Measurements from ENCODE around the gene SYNE2.

Gene SYNE2

GRCh38 chr14:64193821-64194220 is 341.0 kb downstream of the SYNE2 start:
- Histone ChIP-seq H3K27ac (no peak overlapping the region), H3K4me1 (ENCODE audit: control insufficient read depth in 1 of 2, insufficient read depth in 1 of 2, low read depth in 1 of 2, low read length in 1 of 2) (no peaks in the 10 kb centered on the region), H3K4me3 (ENCODE audit: low read depth in 1 of 2, low read length in 1 of 2) (no peak overlapping the region), H3K9me3 (no peaks in the 10 kb centered on the region), H3K27me3 (peaks cover 17% of the 10 kb centered on the region), H3K36me3 (peaks cover 79% of the 10 kb centered on the region)
- no peak for TF ChIP-seq CTCF (IDR thresholded peaks at IDR 0.05)

GRCh38 chr14:64194404-64194803 is 341.6 kb downstream of the SYNE2 start:
- Histone ChIP-seq H3K4me3 (ENCODE audit: low read depth in 1 of 2, low read length in 1 of 2) (no peak overlapping the region), H3K4me1 (ENCODE audit: control insufficient read depth in 1 of 2, insufficient read depth in 1 of 2, low read depth in 1 of 2, low read length in 1 of 2) (no peaks in the 10 kb centered on the region), H3K27me3 (peaks cover 17% of the 10 kb centered on the region), H3K9me3 (no peaks in the 10 kb centered on the region), H3K27ac (no peak overlapping the region), H3K36me3 (peaks cover 77% of the 10 kb centered on the region)
- TF ChIP-seq CTCF (IDR thresholded peaks at IDR 0.05) = no peak

GRCh38 chr14:64195199-64195598 is 342.4 kb downstream of the SYNE2 start:
- no peaks in the 10 kb centered on the region for H3K9me3 ChIP-seq
- H3K27me3 ChIP-seq = peaks cover 17% of the 10 kb centered on the region
- peaks cover 69% of the 10 kb centered on the region for H3K36me3 ChIP-seq
- H3K4me1 ChIP-seq (ENCODE audit: control insufficient read depth in 1 of 2, insufficient read depth in 1 of 2, low read depth in 1 of 2, low read length in 1 of 2) = no peaks in the 10 kb centered on the region
- no peak overlapping the region for H3K4me3 ChIP-seq (ENCODE audit: low read depth in 1 of 2, low read length in 1 of 2)
- H3K27ac ChIP-seq = no peak overlapping the region
- TF ChIP-seq CTCF (IDR thresholded peaks at IDR 0.05) = no peak

- Histone ChIP-seq H3K9me3 (no peaks in the 10 kb centered on the region), H3K27ac (no peak overlapping the region), H3K4me1 (ENCODE audit: control insufficient read depth in 1 of 2, insufficient read depth in 1 of 2, low read depth in 1 of 2, low read length in 1 of 2) (no peaks in the 10 kb centered on the region), H3K36me3 (peaks cover 62% of the 10 kb centered on the region), H3K4me3 (ENCODE audit: low read depth in 1 of 2, low read length in 1 of 2) (no peak overlapping the region), H3K27me3 (peaks cover 17% of the 10 kb centered on the region)
- no peak for TF ChIP-seq CTCF (IDR thresholded peaks at IDR 0.05)
Observed at GRCh38 chr14:64196056-64196455, 343.3 kb downstream of the SYNE2 start.

- Histone ChIP-seq H3K27me3 (peaks cover 17% of the 10 kb centered on the region), H3K27ac (no peak overlapping the region), H3K4me3 (ENCODE audit: low read depth in 1 of 2, low read length in 1 of 2) (no peak overlapping the region), H3K36me3 (peaks cover 61% of the 10 kb centered on the region), H3K9me3 (no peaks in the 10 kb centered on the region), H3K4me1 (ENCODE audit: control insufficient read depth in 1 of 2, insufficient read depth in 1 of 2, low read depth in 1 of 2, low read length in 1 of 2) (no peaks in the 10 kb centered on the region)
- no peak for TF ChIP-seq CTCF (IDR thresholded peaks at IDR 0.05)
Observed at GRCh38 chr14:64196814-64197411, 344.1 kb downstream of the SYNE2 start.
